Mucosa of descending colon (tissue), 3 donors: ENCODE results near the gene LARGE1. TPM values are rescaled to one million over a fixed set of nuclear protein-coding genes. Genes with fewer than 3 reads are reported as not detected.

Experiments
- ATAC-seq: fragments of 200-7000 bp; cut with Tn5 transposase; one replicate; pipeline ENCODE4 v1.9.1; 2020; ENCODE audit warnings: mild to moderate bottlenecking, moderate library complexity
- DNase-seq, 3 donors: peaks; one replicate each; pipeline ENCODE4 v3.0.0-alpha.2; 2020
- H3K36me3 ChIP-seq: fragments of 200-600 bp; one replicate; pipeline ENCODE4 v1.8.0; 2021; ENCODE audit warnings: low read depth, mild to moderate bottlenecking
- H3K4me1 ChIP-seq: fragments of 200-600 bp; one replicate; pipeline ENCODE4 v1.8.0; 2021; ENCODE audit warnings: low read depth, mild to moderate bottlenecking
- H3K4me3 ChIP-seq: fragments of 200-600 bp; one replicate; pipeline ENCODE4 v1.8.0; 2021; ENCODE audit warnings: mild to moderate bottlenecking
- H3K9me3 ChIP-seq: fragments of 200-600 bp; one replicate; pipeline ENCODE4 v1.8.0; 2021; ENCODE audit warnings: mild to moderate bottlenecking
- intact Hi-C, 2 donors: fragments of 100-400 bp; cut with DNase I in 1 of 2; cut with micrococcal nuclease in 1 of 2; formaldehyde crosslinking; loops; one replicate each; pipeline versions ENCODE4 v1.11.0 to v1.11.1; 2022; cut with DNase I, micrococcal nuclease
- total RNA-seq, 3 donors: library from RNA; stranded (reverse); fragmentation: NEBNext Ultra II Directional in 2 of 3; extraction: Animal tissue kit (Norgen Biotek cat#: 25700) in 2 of 3; gene quantifications; one replicate each; pipeline versions ENCODE4 v1.2.1 to v1.2.4, GENCODE V29; 2021 to 2023
- TF ChIP-seq, protein P1 (sequence below): fragments of 200-600 bp; IDR thresholded peaks from one replicate; pipeline ENCODE4 v1.8.0; 2022; ENCODE audit warnings: antibody characterized with exemption, mild to moderate bottlenecking
- donor health status: DM: no; HTN: no; CAD: no; lungs with moderate emphysema.
- donor health status: DM: no; HTN: no; CAD: no.
- donor health status: DM: no; HTN: yes; CAD: no.

The LARGE1 gene
- total RNA-seq, 3 donors from 2014 or later, result 29.3 to 93.8 (median 67.7) TPM

GRCh38 chr22:33684087-33684486 lies 236.2 kb downstream of the LARGE1 start:
- intact Hi-C loops, result no loop called here
- ATAC-seq, result no peak

DNA sequence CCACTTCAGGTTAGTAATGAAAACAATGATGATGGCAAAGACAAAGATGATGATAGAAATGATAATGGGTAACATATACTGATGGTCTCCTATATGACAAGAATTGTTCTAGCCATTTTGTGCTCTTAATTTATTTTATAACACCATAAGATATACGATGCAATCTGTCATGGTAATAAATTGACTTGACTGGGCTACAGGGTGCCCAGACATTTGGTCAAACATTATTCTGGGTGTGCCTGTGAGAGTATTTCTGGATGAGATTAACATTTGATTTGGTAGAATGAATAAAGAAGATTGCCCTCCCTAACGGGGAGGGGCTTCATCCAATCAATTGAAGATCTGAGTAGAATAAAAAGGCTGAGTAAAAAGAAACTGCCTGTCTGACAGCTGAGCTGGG lies 237.3 kb downstream of the LARGE1 start:
- TF ChIP-seq, protein P1, sequence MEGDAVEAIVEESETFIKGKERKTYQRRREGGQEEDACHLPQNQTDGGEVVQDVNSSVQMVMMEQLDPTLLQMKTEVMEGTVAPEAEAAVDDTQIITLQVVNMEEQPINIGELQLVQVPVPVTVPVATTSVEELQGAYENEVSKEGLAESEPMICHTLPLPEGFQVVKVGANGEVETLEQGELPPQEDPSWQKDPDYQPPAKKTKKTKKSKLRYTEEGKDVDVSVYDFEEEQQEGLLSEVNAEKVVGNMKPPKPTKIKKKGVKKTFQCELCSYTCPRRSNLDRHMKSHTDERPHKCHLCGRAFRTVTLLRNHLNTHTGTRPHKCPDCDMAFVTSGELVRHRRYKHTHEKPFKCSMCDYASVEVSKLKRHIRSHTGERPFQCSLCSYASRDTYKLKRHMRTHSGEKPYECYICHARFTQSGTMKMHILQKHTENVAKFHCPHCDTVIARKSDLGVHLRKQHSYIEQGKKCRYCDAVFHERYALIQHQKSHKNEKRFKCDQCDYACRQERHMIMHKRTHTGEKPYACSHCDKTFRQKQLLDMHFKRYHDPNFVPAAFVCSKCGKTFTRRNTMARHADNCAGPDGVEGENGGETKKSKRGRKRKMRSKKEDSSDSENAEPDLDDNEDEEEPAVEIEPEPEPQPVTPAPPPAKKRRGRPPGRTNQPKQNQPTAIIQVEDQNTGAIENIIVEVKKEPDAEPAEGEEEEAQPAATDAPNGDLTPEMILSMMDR, result no peak
- Histone ChIP-seq H3K9me3 (no peaks in the 10 kb centered on the region), H3K4me1 (no peaks in the 10 kb centered on the region), H3K36me3 (no peaks in the 10 kb centered on the region), H3K4me3 (no peak overlapping the region)
- intact Hi-C loops, result no loop called here
- DNase-seq (no peak), ATAC-seq (no peak)

More at GRCh38 chr22:33684087-33684486, 236.2 kb downstream of the LARGE1 start:
- no peak for DNase-seq
- no peaks in the 10 kb centered on the region for H3K36me3 ChIP-seq
- no peaks in the 10 kb centered on the region for H3K9me3 ChIP-seq
- TF ChIP-seq, protein P1, result no peak
- no peaks in the 10 kb centered on the region for H3K4me1 ChIP-seq
- H3K4me3 ChIP-seq, result no peak overlapping the region

- Histone ChIP-seq H3K9me3 (no peaks in the 10 kb centered on the region), H3K4me1 (no peaks in the 10 kb centered on the region), H3K4me3 (no peak overlapping the region), H3K36me3 (no peaks in the 10 kb centered on the region)
- ATAC-seq (no peak), DNase-seq (no peak)
- TF ChIP-seq, protein P1, result no peak
- intact Hi-C loops, result no loop called here
These were observed 239.6 kb downstream of the LARGE1 start for GRCh38 chr22:33680632-33681031.

- TF ChIP-seq, protein P1, result no peak
- ATAC-seq (no peak), DNase-seq (no peak)
- Histone ChIP-seq H3K4me1 (no peaks in the 10 kb centered on the region), H3K36me3 (no peaks in the 10 kb centered on the region), H3K4me3 (no peak overlapping the region), H3K9me3 (no peaks in the 10 kb centered on the region)
- intact Hi-C loops, result no loop called here
These were observed 241.8 kb downstream of the LARGE1 start for GRCh38 chr22:33678523-33678922.

- no peak for ATAC-seq
- Histone ChIP-seq H3K9me3 (no peaks in the 10 kb centered on the region), H3K4me3 (no peak overlapping the region), H3K36me3 (no peaks in the 10 kb centered on the region), H3K4me1 (no peaks in the 10 kb centered on the region)
- DNase-seq, result no peak
- TF ChIP-seq, protein P1, result no peak
- intact Hi-C loops, result no loop called here
These were observed 242.7 kb downstream of the LARGE1 start for GRCh38 chr22:33677536-33677935.

- TF ChIP-seq, protein P1, result no peak
- Histone ChIP-seq H3K4me1 (no peaks in the 10 kb centered on the region), H3K9me3 (no peaks in the 10 kb centered on the region), H3K4me3 (no peak overlapping the region), H3K36me3 (no peaks in the 10 kb centered on the region)
- DNase-seq (no peak), ATAC-seq (no peak)
- intact Hi-C loops, result no loop called here
These were observed 245.9 kb downstream of the LARGE1 start for GRCh38 chr22:33674357-33674756.
